ENCODE measurements around the gene PIK3R5.

- TF ChIP-seq CTCF (IDR thresholded peaks at IDR 0.05 in 4 of 5, conservative IDR thresholded peaks at IDR 0.05 in 1 of 5) (no peak), POLR2A (IDR thresholded peaks at IDR 0.05) (no peak)
Measured at GRCh38 chr17:8829036-8829941, 136.2 kb downstream of the PIK3R5 start.
